HepG2 (cell line): ENCODE results near the gene TIMM17A. TPM values are rescaled to one million over a fixed set of nuclear protein-coding genes. Genes with fewer than 3 reads are reported as not detected.

ENCODE experiments used
- ATAC-seq: fragments of 200-7000 bp; cut with Tn5 transposase; 3 replicates; pipeline ENCODE4 v1.9.1; 2020; ENCODE audit warnings: mild to moderate bottlenecking, moderate library complexity
- BruUV-seq: library from RNA; stranded (reverse); fragments of 400-500 nt; replicated peaks from 2 replicates; lab custom pipeline; 2021; lab: Mats Ljungman, UMichigan
- CTCF ChIA-PET: fragments of 300-600 bp; formaldehyde crosslinking; extraction: SDS; loops from one replicate; lab custom pipeline; 2021; ENCODE audit warnings: low total read pairs, inconsistent platforms, low intra/inter-chr PET ratio; lab: Yijun Ruan, JAX
- POLR2A ChIA-PET: fragments of 350-600 bp; sonication (Branson Sonifier 250); formaldehyde crosslinking; loops from one replicate; lab custom pipeline; 2020; ENCODE audit warnings: antibody characterized with exemption, inconsistent platforms; lab: Yijun Ruan, JAX
- DNase-seq: peaks from one replicate; pipeline ENCODE4 v3.0.0-alpha.2; 2015; ENCODE audit warnings: low spot score
- FAIRE-seq: peaks from 3 replicates; lab custom pipeline; 2011; peaks lifted over from hg19 to GRCh38; lab: Jason Lieb, UNC
- H2AFZ ChIP-seq: one replicate; pipeline ENCODE4 v1.6.1; 2011; ENCODE audit warnings: low read length, inconsistent platforms
- H3K27ac ChIP-seq: fragments of 300-600 bp; 3 replicates; pipeline ENCODE4 v1.8.0; 2011; ENCODE audit warnings: mixed run types, mild to moderate bottlenecking, mixed read lengths, low read length, inconsistent platforms; ENCODE audit not compliant: insufficient read depth; ENCODE audit errors: extremely low read length
- H3K27me3 ChIP-seq, 2 experiments: fragments of 200-600 bp in 1 of 2; 2 replicates in 1 of 2; 3 replicates in 1 of 2; pipeline versions ENCODE4 v1.6.0 to v1.8.0; 2011; ENCODE audit warnings: low read length in 2 of 2, mild to moderate bottlenecking in 2 of 2, moderate library complexity in 2 of 2, inconsistent platforms in 1 of 2; ENCODE audit not compliant: insufficient read depth in 2 of 2, control insufficient read depth in 1 of 2
- H3K36me3 ChIP-seq, 2 experiments: fragments of 200-600 bp in 1 of 2; replicated peaks in 1 of 2; 2 replicates in 1 of 2; 3 replicates in 1 of 2; pipeline versions ENCODE4 v1.5.1 to v1.8.0; 2011; ENCODE audit warnings: low read length in 2 of 2, inconsistent platforms in 1 of 2; ENCODE audit not compliant: insufficient read depth in 2 of 2, control insufficient read depth in 1 of 2
- H3K4me1 ChIP-seq: 2 replicates; pipeline ENCODE4 v1.5.1; 2012; ENCODE audit warnings: low read length, inconsistent platforms; ENCODE audit not compliant: insufficient read depth
- H3K4me2 ChIP-seq: 2 replicates; pipeline ENCODE4 v1.6.0; 2011; ENCODE audit warnings: low read depth, low read length, inconsistent platforms
- H3K4me3 ChIP-seq, 3 experiments: fragments of 200-600 bp in 1 of 3; sonication (generic), shearing (Covaris generic) in 1 of 3; replicated peaks in 1 of 3; 2 replicates each; pipeline ENCODE4 v1.5.1; 2011 to 2016; ENCODE audit warnings: low read length in 3 of 3, inconsistent platforms in 2 of 3, low read depth in 2 of 3, mild to moderate bottlenecking in 2 of 3, control low read depth in 1 of 3, mixed read lengths in 1 of 3; ENCODE audit not compliant: insufficient read depth in 1 of 3
- H3K79me2 ChIP-seq: one replicate; pipeline ENCODE4 v1.6.1; 2011; ENCODE audit warnings: low read length, inconsistent platforms; ENCODE audit not compliant: insufficient read depth
- H3K9ac ChIP-seq: 2 replicates; pipeline ENCODE4 v1.6.0; 2011; ENCODE audit warnings: mild to moderate bottlenecking, low read depth, low read length, inconsistent platforms; ENCODE audit not compliant: insufficient read depth
- H3K9me3 ChIP-seq: 2 replicates; pipeline ENCODE4 v1.5.1; 2012; ENCODE audit warnings: mild to moderate bottlenecking, low read length
- H4K20me1 ChIP-seq: 2 replicates; pipeline ENCODE4 v1.6.0; 2011; ENCODE audit warnings: inconsistent platforms, mild to moderate bottlenecking, low read length, moderate library complexity; ENCODE audit not compliant: insufficient read depth
- DNMT1 ChIP-seq: sonication (generic); formaldehyde crosslinking; IDR thresholded peaks from 2 replicates; pipeline ENCODE4 v1.5.1; 2020; ENCODE audit warnings: mild to moderate bottlenecking, missing genetic modification reagents
- POGK ChIP-seq: sonication (generic); formaldehyde crosslinking; conservative IDR thresholded peaks from 2 replicates; pipeline ENCODE4 v1.8.0; 2022; ENCODE audit warnings: mild to moderate bottlenecking, moderate library complexity, missing genetic modification reagents
- RBFOX2 ChIP-seq: fragments of 200-400 bp; formaldehyde crosslinking; IDR thresholded peaks from 2 replicates; pipeline ENCODE4 v1.6.1; 2017; ENCODE audit warnings: low read depth, mild to moderate bottlenecking, low read length
- SIN3A ChIP-seq: IDR thresholded peaks from 2 replicates; pipeline ENCODE4 v1.6.1; 2011; ENCODE audit warnings: low read depth, mild to moderate bottlenecking, control low read depth, low read length, borderline replicate concordance
- TEAD2 ChIP-seq: sonication (generic); formaldehyde crosslinking; IDR thresholded peaks from 2 replicates; pipeline ENCODE4 v1.9.0; 2021; ENCODE audit warnings: missing genetic modification reagents
- TP53 ChIP-seq: sonication (generic); formaldehyde crosslinking; conservative IDR thresholded peaks from 2 replicates; pipeline ENCODE4 v1.4.0; 2020; ENCODE audit warnings: missing genetic modification reagents
- ZMAT3 ChIP-seq: sonication (generic); formaldehyde crosslinking; conservative IDR thresholded peaks from 2 replicates; pipeline ENCODE4 v1.7.0; 2021; ENCODE audit warnings: missing genetic modification reagents
- WGBS: methylation state at CpG from one replicate; pipeline ENCODE4 v1.1.6; 2017; ENCODE audit warnings: low lambda C conversion rate; 5-methylcytosine and 5-hydroxymethylcytosine counted together
- in situ Hi-C: cut with HindIII; loops from 2 replicates; pipeline ENCODE4 v1.10.0; 2017; ENCODE audit warnings: low pct_unique_long_range_greater_than_20kb; ENCODE audit not compliant: extremely low pct_ligation_motif_present
- intact Hi-C: fragments of 100-400 bp; cut with micrococcal nuclease; formaldehyde crosslinking; loops from one replicate; pipeline ENCODE4 v1.10.0; 2022; ENCODE audit not compliant: unreplicated experiment
- polyA plus RNA-seq, 8 experiments: library from polyadenylated mRNA; depleted of rRNA in 3 of 8; stranded (reverse) in 7 of 8; unstranded in 1 of 8; fragments of >200 nt; fragmentation: Illumina TruSeq in 4 of 8; extraction: Trizol in 4 of 8; gene quantifications; 2 replicates each; pipeline versions ENCODE4 v1.2.1 to v1.2.3, GENCODE V29; 2011 to 2016; ENCODE audit warnings: low read depth in 4 of 8, missing spikeins in 1 of 8, mixed read lengths in 1 of 8; ENCODE audit not compliant: insufficient read depth in 1 of 8
- total RNA-seq, 5 experiments: library from RNA; depleted of rRNA; stranded (reverse); fragments of >200 nt; fragmentation: Illumina TruSeq; extraction: Trizol; gene quantifications; 2 replicates each; pipeline ENCODE4 v1.2.3, GENCODE V29; 2016; ENCODE audit warnings: low read depth in 1 of 5

TIMM17A gene
- total and polyA plus RNA-seq, 2 of the 13 experiments (the other 11 are each of a cell fraction or from before 2014, with no cell fraction given), result 50.8 to 97.8 TPM

- TF ChIP-seq TP53 (CRISPR knock-in tag), result no peak
- TF ChIP-seq POGK (CRISPR knock-in tag), result no peak
Observed at GRCh38 chr1:202012544-202013478, 57.5 kb downstream of the TIMM17A start (continued).

- Histone ChIP-seq H3K27ac (no peak overlapping the region), H3K9ac (no peak overlapping the region), H3K4me3 (peak overlapping the region in 1 of 3 experiments; percentile 93; a peak in 1 of 6 replicates), H3K4me1 (peaks cover 80% of the 10 kb centered on the region), H4K20me1 (peaks cover 57% of the 10 kb centered on the region), H2AFZ (no peak overlapping the region), H3K27me3 (no peaks in the 10 kb centered on the region; a peak in 1 of 5 replicates), H3K79me2 (peaks cover 35% of the 10 kb centered on the region), H3K36me3 (peaks cover 23 to 40% of the 10 kb centered on the region in 2 experiments), H3K4me2 (peak overlapping the region; percentile 77; the same call in 1 of the 2 replicates), H3K9me3 (no peaks in the 10 kb centered on the region)
- in situ Hi-C loops, result loop anchor here (5.0 kb wide), 1 partner anchor 104 kb away; no protein-coding TSS in a partner anchor
- no TSS peak for BruUV-seq
- ChIA-PET POLR2A (interaction anchor here (1.5 to 3.9 kb wide), 2 partner anchors 21 to 71 kb away, joined by 4 to 118 read pairs; no protein-coding TSS in a partner anchor), CTCF (no interaction called here)
- WGBS, result 90% methylated on average over 9 of the region's 12 CpGs
- intact Hi-C loops, result no loop called here
- TF ChIP-seq RBFOX2 (peak; percentile 45; the same call in 1 of the 2 replicates), TEAD2 (CRISPR knock-in tag) (no peak), SIN3A (no peak), DNMT1 (CRISPR knock-in tag) (no peak), ZMAT3 (no peak)
- FAIRE-seq (no peak), ATAC-seq (no peak), DNase-seq (no peak)
Observed at GRCh38 chr1:202013603-202014002, 58.3 kb downstream of the TIMM17A start.
